Measurements from ENCODE around the gene C5orf63. TPM values are rescaled to one million over a fixed set of nuclear protein-coding genes. Genes with fewer than 3 reads are reported as not detected.
A peak's percentile ranks its signal among the peaks of the same experiment; 100 is the strongest.

The C5orf63 gene
- total and polyA plus RNA-seq, 4 donors = 2.1 to 6.4 (median 3.8) TPM

GRCh38 chr5:127003798-127004495, 69.4 kb downstream of the C5orf63 start (continued):
- TF ChIP-seq HNF4A (conservative IDR thresholded peaks at IDR 0.05) = peak in 1 of 2 donors; percentile 12
- peak; percentile 18 to 31 for TF ChIP-seq EGR1 (IDR thresholded peaks at IDR 0.05; ENCODE audit: low read depth in 2 of 2)
- no peak for TF ChIP-seq GABPA (IDR thresholded peaks at IDR 0.05 in 1 of 2, conservative IDR thresholded peaks at IDR 0.05 in 1 of 2)

GRCh38 chr5:127002390-127002789, 70.9 kb downstream of the C5orf63 start:
- H3K9ac ChIP-seq (ENCODE audit: low read depth in 1 of 2, low read length in 2 of 2) = no peak overlapping the region
- TF ChIP-seq, protein P1, sequence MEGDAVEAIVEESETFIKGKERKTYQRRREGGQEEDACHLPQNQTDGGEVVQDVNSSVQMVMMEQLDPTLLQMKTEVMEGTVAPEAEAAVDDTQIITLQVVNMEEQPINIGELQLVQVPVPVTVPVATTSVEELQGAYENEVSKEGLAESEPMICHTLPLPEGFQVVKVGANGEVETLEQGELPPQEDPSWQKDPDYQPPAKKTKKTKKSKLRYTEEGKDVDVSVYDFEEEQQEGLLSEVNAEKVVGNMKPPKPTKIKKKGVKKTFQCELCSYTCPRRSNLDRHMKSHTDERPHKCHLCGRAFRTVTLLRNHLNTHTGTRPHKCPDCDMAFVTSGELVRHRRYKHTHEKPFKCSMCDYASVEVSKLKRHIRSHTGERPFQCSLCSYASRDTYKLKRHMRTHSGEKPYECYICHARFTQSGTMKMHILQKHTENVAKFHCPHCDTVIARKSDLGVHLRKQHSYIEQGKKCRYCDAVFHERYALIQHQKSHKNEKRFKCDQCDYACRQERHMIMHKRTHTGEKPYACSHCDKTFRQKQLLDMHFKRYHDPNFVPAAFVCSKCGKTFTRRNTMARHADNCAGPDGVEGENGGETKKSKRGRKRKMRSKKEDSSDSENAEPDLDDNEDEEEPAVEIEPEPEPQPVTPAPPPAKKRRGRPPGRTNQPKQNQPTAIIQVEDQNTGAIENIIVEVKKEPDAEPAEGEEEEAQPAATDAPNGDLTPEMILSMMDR (IDR thresholded peaks at IDR 0.05; ENCODE audit: low read depth, low read length, missing input control) = no peak
- TF ChIP-seq SP1 (IDR thresholded peaks at IDR 0.05) (no peak), EGR1 (IDR thresholded peaks at IDR 0.05; ENCODE audit: low read depth in 2 of 2) (no peak), TAF1 (conservative IDR thresholded peaks at IDR 0.05) (no peak), HNF4G (IDR thresholded peaks at IDR 0.05) (no peak), ATF3 (IDR thresholded peaks at IDR 0.05) (no peak), ZBTB33 (IDR thresholded peaks at IDR 0.05) (no peak), JUND (IDR thresholded peaks at IDR 0.05) (no peak), HNF4A (conservative IDR thresholded peaks at IDR 0.05) (no peak), NR2F2 (IDR thresholded peaks at IDR 0.05) (no peak), RXRA (IDR thresholded peaks at IDR 0.05) (no peak), FOXA2 (IDR thresholded peaks at IDR 0.05) (no peak), REST (IDR thresholded peaks at IDR 0.05) (no peak), FOXA1 (IDR thresholded peaks at IDR 0.05) (no peak), RAD21 (IDR thresholded peaks at IDR 0.05) (no peak), GABPA (IDR thresholded peaks at IDR 0.05 in 1 of 2, conservative IDR thresholded peaks at IDR 0.05 in 1 of 2) (no peak)
- TF ChIP-seq, protein P2, sequence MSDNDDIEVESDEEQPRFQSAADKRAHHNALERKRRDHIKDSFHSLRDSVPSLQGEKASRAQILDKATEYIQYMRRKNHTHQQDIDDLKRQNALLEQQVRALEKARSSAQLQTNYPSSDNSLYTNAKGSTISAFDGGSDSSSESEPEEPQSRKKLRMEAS (IDR thresholded peaks at IDR 0.05) = no peak
- H3K9me3 ChIP-seq (ENCODE audit: control insufficient read depth in 4 of 4, low read length in 3 of 4) = no peaks in the 10 kb centered on the region
- no peak overlapping the region for H3K27ac ChIP-seq (ENCODE audit: low read depth in 1 of 2, low read length in 2 of 2)
- DNase-seq (ENCODE audit: low spot score) = no peak
- H3K27me3 ChIP-seq (ENCODE audit: control insufficient read depth in 4 of 4, insufficient read depth in 4 of 4, low read length in 3 of 4) = no peaks in the 10 kb centered on the region
- 43% methylated on average over 3 of the region's 3 CpGs for WGBS
- no peaks in the 10 kb centered on the region for H3K36me3 ChIP-seq (ENCODE audit: control insufficient read depth in 4 of 4, insufficient read depth in 3 of 4, low read depth in 1 of 4, low read length in 3 of 4)
- H3K4me3 ChIP-seq (ENCODE audit: low read depth in 1 of 3, low read length in 3 of 3) = no peak overlapping the region
- H3K4me1 ChIP-seq (ENCODE audit: control insufficient read depth in 4 of 4, insufficient read depth in 4 of 4, low read length in 3 of 4) = no peaks in the 10 kb centered on the region

All from liver (tissue), 9 donors.